ENCODE results near the gene SIPA1. TPM values are rescaled to one million over a fixed set of nuclear protein-coding genes. Genes with fewer than 3 reads are reported as not detected.

Gene SIPA1
- total and polyA plus RNA-seq, 9 of the 15 experiments (the other 6 are each of a cell fraction or from before 2014, with no cell fraction given), result 0.25 to 85.8 (median 16.8) TPM

GRCh38 chr11:65615229-65615949, 22.5 kb upstream of the SIPA1 start, which contains the start of gene PCNX3 (continued):
- TF ChIP-seq, protein P1, sequence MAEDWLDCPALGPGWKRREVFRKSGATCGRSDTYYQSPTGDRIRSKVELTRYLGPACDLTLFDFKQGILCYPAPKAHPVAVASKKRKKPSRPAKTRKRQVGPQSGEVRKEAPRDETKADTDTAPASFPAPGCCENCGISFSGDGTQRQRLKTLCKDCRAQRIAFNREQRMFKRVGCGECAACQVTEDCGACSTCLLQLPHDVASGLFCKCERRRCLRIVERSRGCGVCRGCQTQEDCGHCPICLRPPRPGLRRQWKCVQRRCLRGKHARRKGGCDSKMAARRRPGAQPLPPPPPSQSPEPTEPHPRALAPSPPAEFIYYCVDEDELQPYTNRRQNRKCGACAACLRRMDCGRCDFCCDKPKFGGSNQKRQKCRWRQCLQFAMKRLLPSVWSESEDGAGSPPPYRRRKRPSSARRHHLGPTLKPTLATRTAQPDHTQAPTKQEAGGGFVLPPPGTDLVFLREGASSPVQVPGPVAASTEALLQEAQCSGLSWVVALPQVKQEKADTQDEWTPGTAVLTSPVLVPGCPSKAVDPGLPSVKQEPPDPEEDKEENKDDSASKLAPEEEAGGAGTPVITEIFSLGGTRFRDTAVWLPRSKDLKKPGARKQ (CRISPR knock-in tag; IDR thresholded peaks at IDR 0.05), result no peak
- TF ChIP-seq ZNF175 (CRISPR knock-in tag; IDR thresholded peaks at IDR 0.05; ENCODE audit: low read depth) (no peak), ZNF324 (CRISPR knock-in tag; IDR thresholded peaks at IDR 0.05) (no peak), TOE1 (IDR thresholded peaks at IDR 0.05; ENCODE audit: borderline replicate concordance) (peak; percentile 98), TOE1 (CRISPR knock-in tag; IDR thresholded peaks at IDR 0.05; ENCODE audit: borderline replicate concordance, low read depth) (no peak), GTF2A2 (tag; IDR thresholded peaks at IDR 0.05) (no peak), RBM17 (IDR thresholded peaks at IDR 0.05; ENCODE audit: borderline replicate concordance, low read depth, low read length) (no peak), FOXJ3 (CRISPR knock-in tag; IDR thresholded peaks at IDR 0.05) (no peak), RFX5 (IDR thresholded peaks at IDR 0.05; ENCODE audit: low read depth, low read length) (no peak), ZNF75A (CRISPR knock-in tag; IDR thresholded peaks at IDR 0.05) (no peak), PTBP1 (IDR thresholded peaks at IDR 0.05; ENCODE audit: low read depth, low read length) (no peak), MITF (IDR thresholded peaks at IDR 0.05) (no peak), GABPB2 (CRISPR knock-in tag; conservative IDR thresholded peaks at IDR 0.05) (no peak), ZNF316 (IDR thresholded peaks at IDR 0.05) (no peak), HDAC8 (tag; IDR thresholded peaks at IDR 0.05) (no peak), POLR2B (IDR thresholded peaks at IDR 0.05; ENCODE audit: low read depth, partially characterized antibody) (peak; percentile 77), EP400 (IDR thresholded peaks at IDR 0.05) (peak; percentile 73), ZNF41 (CRISPR knock-in tag; conservative IDR thresholded peaks at IDR 0.05) (no peak), NR2C1 (IDR thresholded peaks at IDR 0.05) (peak; percentile 100), NR2C1 (tag; IDR thresholded peaks at IDR 0.05) (peak; percentile 100), HNRNPL (IDR thresholded peaks at IDR 0.05; ENCODE audit: low read depth, low read length) (no peak)
- TF ChIP-seq, protein P2, sequence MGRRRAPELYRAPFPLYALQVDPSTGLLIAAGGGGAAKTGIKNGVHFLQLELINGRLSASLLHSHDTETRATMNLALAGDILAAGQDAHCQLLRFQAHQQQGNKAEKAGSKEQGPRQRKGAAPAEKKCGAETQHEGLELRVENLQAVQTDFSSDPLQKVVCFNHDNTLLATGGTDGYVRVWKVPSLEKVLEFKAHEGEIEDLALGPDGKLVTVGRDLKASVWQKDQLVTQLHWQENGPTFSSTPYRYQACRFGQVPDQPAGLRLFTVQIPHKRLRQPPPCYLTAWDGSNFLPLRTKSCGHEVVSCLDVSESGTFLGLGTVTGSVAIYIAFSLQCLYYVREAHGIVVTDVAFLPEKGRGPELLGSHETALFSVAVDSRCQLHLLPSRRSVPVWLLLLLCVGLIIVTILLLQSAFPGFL (CRISPR knock-in tag; IDR thresholded peaks at IDR 0.05), result no peak
- TF ChIP-seq, protein P3, sequence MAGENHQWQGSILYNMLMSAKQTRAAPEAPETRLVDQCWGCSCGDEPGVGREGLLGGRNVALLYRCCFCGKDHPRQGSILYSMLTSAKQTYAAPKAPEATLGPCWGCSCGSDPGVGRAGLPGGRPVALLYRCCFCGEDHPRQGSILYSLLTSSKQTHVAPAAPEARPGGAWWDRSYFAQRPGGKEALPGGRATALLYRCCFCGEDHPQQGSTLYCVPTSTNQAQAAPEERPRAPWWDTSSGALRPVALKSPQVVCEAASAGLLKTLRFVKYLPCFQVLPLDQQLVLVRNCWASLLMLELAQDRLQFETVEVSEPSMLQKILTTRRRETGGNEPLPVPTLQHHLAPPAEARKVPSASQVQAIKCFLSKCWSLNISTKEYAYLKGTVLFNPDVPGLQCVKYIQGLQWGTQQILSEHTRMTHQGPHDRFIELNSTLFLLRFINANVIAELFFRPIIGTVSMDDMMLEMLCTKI (IDR thresholded peaks at IDR 0.05; ENCODE audit: partially characterized antibody), result no peak
